Measurements from ENCODE around the gene CRYBB1.

Gene CRYBB1

DNA sequence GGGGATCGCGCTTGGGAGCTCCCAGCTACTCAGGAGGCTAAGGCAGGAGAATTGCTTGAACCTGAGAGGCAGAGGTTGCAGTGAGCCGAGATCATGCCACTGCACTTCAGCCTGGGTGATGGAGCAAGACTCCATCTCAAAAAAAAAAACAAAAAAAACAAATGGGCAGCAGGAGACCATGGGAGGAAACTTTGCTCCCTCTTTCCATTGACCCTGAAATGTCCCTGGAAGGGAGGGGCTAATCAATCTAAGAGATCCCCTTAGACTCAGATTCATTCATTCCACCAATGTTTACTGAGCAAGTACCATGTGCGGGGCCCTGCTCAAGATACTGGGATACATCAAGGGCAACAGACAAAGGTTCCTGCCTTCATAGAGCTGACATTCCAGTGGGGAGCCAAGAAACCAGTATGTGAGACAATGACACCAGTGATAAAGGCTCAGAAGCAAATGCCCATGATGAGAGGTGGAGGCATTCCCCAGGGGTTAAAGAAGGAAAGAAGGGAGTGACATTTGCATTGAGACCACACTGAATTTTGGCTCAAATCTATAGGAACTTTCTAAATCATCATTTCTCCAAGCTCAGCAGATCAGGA lies 67.8 kb downstream of the CRYBB1 start:
- no peak for DNase-seq (ENCODE audit: low spot score in 2 of 2)
- peak overlapping the region; percentile 30 for H3K27ac Mint-ChIP-seq (ENCODE audit: low read depth)
- ATAC-seq (replicated peaks; ENCODE audit: extremely low read depth, poor library complexity, severe bottlenecking): no peak
- H3K9me3 Mint-ChIP-seq: no peaks in the 10 kb centered on the region
- peaks cover 64% of the 10 kb centered on the region for H3K4me1 Mint-ChIP-seq
- peaks cover 12% of the 10 kb centered on the region for H3K36me3 Mint-ChIP-seq (ENCODE audit: insufficient read depth)
- no peak overlapping the region for H3K4me3 Mint-ChIP-seq
- H3K27me3 Mint-ChIP-seq: no peaks in the 10 kb centered on the region

All from central memory CD8-positive, alpha-beta T cell (primary cell).